ENCODE results near the gene RNU6-7.

The RNU6-7 gene

DNA sequence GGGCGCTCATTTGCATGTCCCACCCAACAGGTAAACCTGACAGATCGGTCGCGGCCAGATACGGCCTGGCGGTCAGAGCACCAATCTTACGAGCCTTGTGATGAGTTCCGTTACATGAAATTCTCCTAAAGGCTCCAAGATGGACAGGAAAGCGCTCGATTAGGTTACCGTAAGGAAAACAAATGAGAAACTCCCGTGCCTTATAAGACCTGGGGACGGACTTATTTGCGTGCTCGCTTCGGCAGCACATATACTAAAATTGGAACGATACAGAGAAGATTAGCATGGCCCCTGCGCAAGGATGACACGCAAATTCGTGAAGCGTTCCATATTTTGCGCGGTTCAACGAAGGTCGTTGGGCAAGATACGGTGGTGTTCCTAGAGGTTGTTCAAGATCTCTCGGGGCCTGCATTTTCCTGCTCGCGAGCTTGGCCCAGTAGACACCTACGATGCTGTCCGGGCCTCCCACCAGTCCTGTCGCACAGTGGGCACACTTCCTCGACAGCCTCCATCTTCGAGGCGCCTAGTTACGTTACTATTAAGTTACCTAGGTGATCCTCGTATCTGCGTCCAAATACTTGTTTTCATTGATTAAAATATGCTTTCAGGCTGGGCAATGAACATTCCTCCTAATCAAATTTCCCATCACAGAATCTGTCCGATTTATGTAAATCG is at the start of gene RNU6-7:
TSS of gene RNU6-7 (plus strand) at position 230 of the 675 bp plus-strand sequence.
- no peak for ATAC-seq

DNA sequence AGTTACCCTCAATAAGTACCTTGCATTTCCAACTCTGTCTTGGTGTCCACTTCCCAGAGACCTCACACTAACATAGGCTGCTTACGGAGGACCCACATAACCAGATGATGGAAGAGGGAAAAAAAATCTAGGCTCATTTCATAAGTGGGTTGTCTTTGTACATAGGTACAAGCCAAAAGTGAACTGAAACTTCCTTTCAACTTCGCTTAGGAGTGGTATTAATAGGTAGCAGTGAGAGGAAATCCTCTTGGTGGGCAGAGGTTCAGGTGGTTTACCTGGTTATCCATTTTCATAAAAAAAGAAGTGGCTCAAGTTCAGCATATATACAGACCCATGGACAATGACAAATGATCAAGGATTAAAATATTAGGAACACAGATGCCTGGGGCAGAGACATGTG is 35.8 kb upstream of the RNU6-7 start:
- ATAC-seq: no peak

- no peak for ATAC-seq
Observed at GRCh38 chr14:32166924-32167323, 34.9 kb upstream of the RNU6-7 start.

DNA sequence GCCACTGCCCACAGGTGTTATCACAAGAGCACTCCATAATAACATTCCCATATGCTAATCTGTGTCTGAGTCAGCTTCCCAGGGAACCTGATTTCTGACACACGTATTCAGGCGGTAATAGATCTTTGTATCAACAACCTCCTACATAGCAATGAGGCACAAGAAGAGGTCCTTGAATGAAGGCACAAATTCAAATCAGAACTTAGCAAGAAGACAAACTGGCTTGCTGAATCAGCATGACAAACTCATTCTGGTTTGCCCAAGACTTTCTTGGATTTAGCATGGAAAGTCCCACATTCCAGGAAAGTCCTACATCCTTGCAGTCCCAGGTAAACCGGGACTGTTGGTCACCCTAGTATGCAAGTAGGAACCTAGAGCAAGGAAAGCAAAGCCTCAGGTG is 33.9 kb upstream of the RNU6-7 start:
- no peak for ATAC-seq

DNA sequence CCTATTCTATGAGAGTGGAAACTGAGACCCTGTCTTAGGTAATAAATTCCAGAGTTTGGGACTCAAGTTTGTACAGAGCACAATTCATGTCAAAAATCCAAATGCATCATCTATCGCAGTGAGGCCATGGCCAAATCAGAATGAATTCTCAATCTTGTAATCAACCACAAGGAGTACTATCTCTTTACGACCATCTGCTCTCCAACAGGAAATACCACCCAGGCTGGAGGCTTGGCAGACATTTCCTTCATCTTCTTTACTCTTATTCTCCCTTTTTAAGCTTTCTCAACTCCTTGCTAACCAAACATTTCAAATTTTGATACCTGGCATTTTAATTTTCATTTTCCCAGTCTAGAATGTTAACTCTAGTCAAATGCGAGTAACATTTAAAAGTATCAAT is 32.7 kb upstream of the RNU6-7 start:
- ATAC-seq: no peak

DNA sequence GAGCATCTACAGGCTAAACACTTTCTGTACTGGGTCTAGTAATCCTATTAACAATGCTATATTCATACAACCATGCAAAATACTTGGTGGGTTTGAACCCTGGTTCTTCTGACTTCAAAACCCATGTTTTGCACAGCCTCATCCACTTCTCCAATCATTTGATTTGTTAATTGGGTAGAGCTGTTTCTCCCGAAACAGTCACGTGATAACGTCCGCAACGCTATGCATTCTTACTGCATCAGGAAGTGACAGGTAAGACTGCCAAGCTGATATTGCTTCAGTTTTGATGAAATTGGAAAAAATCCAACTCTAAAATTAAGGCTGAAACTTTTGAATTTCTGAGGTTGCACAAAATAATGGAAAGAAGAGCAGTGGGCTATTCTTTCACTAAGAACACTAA is 30.4 kb upstream of the RNU6-7 start:
- no peak for ATAC-seq

- ATAC-seq: no peak
Observed at GRCh38 chr14:32183151-32184058, 18.4 kb upstream of the RNU6-7 start.

GRCh38 chr14:32185097-32185496 is 16.7 kb upstream of the RNU6-7 start:
- no peak for ATAC-seq

DNA sequence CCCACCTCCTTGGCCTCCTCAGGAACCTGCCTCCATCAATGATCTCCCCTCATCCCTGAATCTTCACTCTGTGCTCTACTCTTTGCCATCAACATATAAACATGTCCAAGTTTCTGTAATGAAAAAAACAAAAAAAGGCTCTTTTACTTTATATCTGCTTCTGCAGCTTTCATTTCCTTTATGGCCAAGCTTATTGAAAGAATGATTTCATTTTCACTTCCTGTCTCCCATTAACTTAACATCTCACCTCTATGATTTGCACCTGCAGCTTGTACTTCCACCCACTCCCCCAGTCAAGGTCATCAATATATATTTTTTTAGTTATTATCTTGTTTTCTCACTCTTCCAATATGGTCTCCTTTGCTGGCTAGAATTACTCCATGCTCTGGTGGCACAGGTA is 15.6 kb upstream of the RNU6-7 start:
- no peak for ATAC-seq

- no peak for ATAC-seq
Observed at GRCh38 chr14:32189811-32190210, 12.0 kb upstream of the RNU6-7 start.

- no peak for ATAC-seq
Observed at GRCh38 chr14:32190673-32191072, 11.2 kb upstream of the RNU6-7 start.

- no peak for ATAC-seq
Observed at GRCh38 chr14:32192712-32193373, 9.0 kb upstream of the RNU6-7 start.

DNA sequence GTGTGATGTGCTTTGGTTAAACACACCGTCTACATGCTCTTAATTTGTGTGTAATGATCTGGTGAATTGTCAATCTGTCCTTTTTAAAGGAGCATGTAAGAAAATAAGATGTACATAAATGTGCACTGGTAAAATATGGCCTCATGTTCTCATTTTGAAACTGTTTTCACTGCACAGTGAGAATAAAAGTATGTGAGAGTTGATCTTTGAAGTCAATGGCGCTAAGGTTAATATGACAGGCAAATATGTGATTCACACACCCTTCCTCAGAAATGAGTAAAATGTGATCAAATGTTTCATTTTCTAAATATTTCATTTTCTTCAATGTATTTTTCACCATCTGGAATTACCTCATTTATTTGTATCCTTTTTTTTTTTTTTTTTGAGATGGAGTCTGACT is 8.3 kb upstream of the RNU6-7 start:
- peak; percentile 67 to 70 for ATAC-seq

GRCh38 chr14:32195636-32196035 is 6.2 kb upstream of the RNU6-7 start:
- no peak for ATAC-seq

DNA sequence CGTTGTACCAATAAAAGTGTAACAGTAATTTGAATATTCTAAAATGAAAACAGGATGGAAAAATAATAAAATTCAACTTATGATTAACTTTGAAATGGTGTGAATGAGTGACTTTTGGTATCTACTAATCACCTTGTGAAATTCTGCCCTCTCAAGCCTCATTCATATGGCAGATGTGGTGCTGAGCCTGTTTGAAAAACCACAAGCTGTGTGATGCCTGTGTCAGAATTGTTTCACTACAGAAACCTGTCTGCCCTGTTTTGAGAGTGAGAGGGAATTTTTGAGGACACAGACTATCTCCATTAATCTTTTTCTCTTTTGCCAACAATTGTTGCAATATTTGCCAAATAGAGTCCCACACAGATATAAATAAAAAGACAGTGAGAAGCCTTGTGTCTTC is 3.9 kb upstream of the RNU6-7 start:
- ATAC-seq: peak in 1 of 2 donors; percentile 9

DNA sequence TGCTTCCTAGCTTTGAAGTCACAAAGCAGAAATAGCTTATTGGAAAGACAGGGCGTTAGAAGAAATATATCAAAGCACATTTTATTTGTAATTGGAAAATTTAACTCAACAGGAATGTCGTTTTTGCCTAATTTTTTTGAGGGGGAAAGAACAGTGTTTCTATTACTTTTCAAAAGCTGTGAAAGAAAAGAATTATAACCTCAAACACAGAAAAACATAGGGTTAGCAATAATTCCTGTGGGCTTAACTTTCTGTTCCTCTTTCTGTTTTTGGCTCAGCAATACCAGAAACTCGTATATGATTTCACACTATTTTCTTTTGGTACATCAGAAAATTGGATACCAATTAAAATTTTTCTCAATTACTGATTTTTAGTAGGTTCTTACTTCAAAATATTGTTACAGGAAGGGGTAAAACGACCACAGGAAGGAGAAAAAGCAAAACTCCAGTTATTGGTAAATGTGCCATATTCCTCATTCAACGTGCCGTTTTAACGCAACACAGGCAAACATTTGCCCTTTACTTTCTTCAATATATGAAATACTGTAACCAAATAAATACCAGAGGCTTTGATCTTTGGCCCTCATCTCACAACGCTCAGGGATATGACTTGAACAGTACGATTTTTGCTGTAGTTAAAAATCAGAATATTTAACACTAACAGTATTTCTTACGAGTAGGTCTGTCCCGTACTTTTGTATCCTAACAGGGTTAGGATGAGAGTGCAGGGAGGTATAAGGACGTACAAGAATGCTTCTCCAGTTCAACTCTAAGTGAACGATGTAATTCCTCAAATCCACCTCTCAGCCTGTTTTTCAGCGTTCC is 1.3 kb upstream of the RNU6-7 start:
- no peak for ATAC-seq

- ATAC-seq: peak; percentile 39 to 40
Observed at GRCh38 chr14:32201193-32201815, 541 bp upstream of the RNU6-7 start.

- no peak for ATAC-seq
Observed at GRCh38 chr14:32202491-32202997, 699 bp downstream of the RNU6-7 start.

DNA sequence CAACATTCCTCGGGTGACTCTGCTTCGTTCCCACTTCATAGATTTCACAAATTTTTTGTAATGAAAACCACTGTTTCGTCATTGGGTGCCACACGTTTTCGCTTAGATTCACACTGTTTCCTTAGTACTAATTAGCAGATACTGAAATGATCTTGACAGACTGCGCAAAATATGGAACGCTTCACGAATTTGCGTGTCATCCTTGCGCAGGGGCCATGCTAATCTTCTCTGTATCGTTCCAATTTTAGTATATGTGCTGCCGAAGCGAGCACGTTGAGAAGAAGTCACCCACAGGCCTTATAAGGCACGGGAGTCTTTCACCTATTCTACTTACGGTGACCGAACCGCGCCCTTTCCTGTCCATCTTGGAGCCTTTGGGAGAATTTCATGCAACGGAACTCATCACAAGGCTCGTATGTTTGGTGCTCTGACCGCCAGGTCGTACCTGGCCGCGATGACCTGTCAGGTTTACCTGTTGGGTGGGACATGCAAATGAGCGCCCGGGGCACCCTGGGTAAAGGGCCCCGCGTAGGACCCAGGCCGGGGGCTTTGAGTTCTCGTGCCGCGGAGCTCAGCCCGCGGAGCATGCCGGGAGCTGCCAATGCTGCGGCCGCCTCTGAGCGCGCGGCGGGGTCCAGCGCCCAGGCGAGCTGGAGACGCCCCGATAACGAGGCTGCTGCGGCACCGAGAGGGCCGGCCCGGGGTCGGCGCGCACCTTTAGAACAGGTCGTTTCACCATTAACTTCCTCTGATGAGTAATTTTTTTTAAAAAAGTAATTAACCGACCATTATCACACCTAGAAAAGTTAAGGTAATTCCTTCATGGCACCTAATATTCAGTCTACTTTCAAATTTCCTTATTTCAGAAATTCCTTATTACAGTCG is 1.4 kb downstream of the RNU6-7 start, which contains the start of gene RNU6-8:
TSS of gene RNU6-8 (minus strand) at position 272 of the 885 bp plus-strand sequence.
- peak; percentile 85 to 86 for ATAC-seq

- no peak for ATAC-seq
Observed at GRCh38 chr14:32203928-32204357, 2.1 kb downstream of the RNU6-7 start.

DNA sequence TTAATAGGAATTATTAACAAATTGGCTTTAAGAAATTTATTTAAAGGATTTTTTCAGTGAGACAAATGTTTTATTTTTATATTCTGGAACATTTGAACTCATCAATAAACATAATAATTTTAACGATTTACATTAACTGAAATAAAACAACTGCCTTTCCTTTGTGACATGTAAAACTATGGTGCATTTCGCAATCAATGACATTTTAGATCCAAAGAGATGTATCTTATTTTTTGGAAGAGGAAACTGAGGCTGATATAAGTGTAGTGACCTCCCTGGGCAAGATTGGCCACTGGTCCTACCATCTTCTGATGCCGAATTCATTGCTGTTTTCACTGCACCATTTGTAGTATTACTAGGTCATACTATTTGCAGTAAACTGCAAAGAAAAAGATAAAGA is 3.7 kb downstream of the RNU6-7 start:
- no peak for ATAC-seq

All from activated CD4-positive, CD25-positive, alpha-beta regulatory T cell treated with anti-CD3 and anti-CD28 coated beads, Interleukin-2, amount 50 U/mL, for 24 hours (primary cell).